GM12878 (cell line): ENCODE data around the gene ANKRD6.

Source experiments
- EP300 ChIP-seq, 2 experiments: fragments of 150-350 bp in 1 of 2; IDR thresholded peaks; 2 replicates each; pipeline ENCODE4 v1.6.1; 2011 to 2012; ENCODE audit warnings: low read depth in 2 of 2, low read length in 2 of 2, borderline replicate concordance in 1 of 2, improper control_type of control experiment in 1 of 2, inconsistent platforms in 1 of 2; ENCODE audit not compliant: control insufficient read depth in 1 of 2
- FOS ChIP-seq: IDR thresholded peaks from 3 replicates; pipeline ENCODE4 v1.6.1; 2011; ENCODE audit warnings: borderline replicate concordance; ENCODE audit not compliant: insufficient read length; ENCODE audit errors: extremely low read depth
- HCFC1 ChIP-seq: fragments of 150-350 bp; IDR thresholded peaks from 2 replicates; pipeline ENCODE4 v1.6.1; 2014; ENCODE audit warnings: low read length
- NBN ChIP-seq: fragments of 450-650 bp; IDR thresholded peaks from 2 replicates; pipeline ENCODE4 v1.6.1; 2016

DNA sequence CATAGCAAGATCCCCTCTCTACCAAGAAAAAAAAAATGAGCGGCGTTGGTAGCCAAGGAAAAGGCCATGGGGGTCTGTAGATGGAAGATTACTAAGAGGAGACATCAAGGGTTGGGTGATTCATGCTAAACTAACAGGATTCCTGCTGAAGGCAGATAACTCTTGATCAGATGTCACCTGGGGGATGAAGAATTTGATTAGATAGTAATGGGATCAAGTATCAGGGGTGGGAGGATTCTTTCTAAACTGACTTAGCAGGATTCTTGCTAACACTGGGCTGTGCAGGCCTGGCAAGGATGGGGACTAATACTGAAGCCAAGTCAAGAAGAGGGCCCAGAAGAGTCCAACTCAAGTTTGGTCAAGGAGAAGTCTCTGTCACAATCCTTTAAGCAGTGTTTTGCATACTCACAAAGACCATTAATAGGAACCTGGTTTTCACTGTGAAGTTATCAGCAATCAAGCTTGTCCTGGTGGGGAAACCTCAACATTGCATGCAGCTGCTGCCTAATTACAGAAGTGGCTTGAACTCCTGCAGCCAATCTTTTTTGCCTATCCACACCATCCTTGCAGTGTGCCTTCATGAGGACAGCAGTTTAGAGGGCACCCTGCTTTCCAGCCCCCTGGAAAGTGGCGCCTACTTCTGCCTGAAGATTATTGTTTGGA is 61.3 kb downstream of the ANKRD6 start:
- no peak for TF ChIP-seq NBN
- TF ChIP-seq FOS, result no peak
- no peak for TF ChIP-seq EP300 (IDR thresholded peaks at IDR 0.05; ENCODE audit: borderline replicate concordance in 1 of 2, control insufficient read depth in 1 of 2, low read depth in 2 of 2, low read length in 2 of 2)
- no peak for TF ChIP-seq HCFC1
